ENCODE data around the gene CCDC137.

The CCDC137 gene

GRCh38 chr17:81713004-81713555 lies 46.5 kb downstream of the CCDC137 start:
- Histone ChIP-seq H3K27ac (ENCODE audit: extremely low read depth, low read depth, low read length) (peak overlapping the region; percentile 87), H3K4me3 (ENCODE audit: low read depth, low read length) (peak overlapping the region; percentile 73), H3K4me1 (ENCODE audit: control insufficient read depth, insufficient read depth, low read length) (peaks cover 9% of the 10 kb centered on the region; the same call in 1 of the 2 replicates), H3K36me3 (ENCODE audit: control insufficient read depth in 2 of 2, insufficient read depth in 1 of 2, low read length in 2 of 2) (peaks cover 3 to 57% of the 10 kb centered on the region in 2 experiments; a peak in 2 of 3 replicates), H3K9me3 (ENCODE audit: control insufficient read depth, insufficient read depth, low read depth, low read length) (no peaks in the 10 kb centered on the region)
- CTCF ChIA-PET, result interaction anchor here (0.7 to 2.6 kb wide), 5 partner anchors 13 to 385 kb away, joined by 3 to 13 read pairs (median 5); partner anchors contain the start of gene FASN
- POLR2A ChIA-PET, result interaction anchor here (0.7 to 6.4 kb wide), 7 partner anchors 10 to 317 kb away, joined by 3 to 55 read pairs (median 4); partner anchors contain the start of genes ARL16, HGS and MRPL12
- 0 out of 2 replicates have a peak, but pooled peaks have one; percentile 11 for TF ChIP-seq ZBTB10 (tag by site-specific recombination; IDR thresholded peaks at IDR 0.05)
- TF ChIP-seq KLF8 (tag by site-specific recombination; IDR thresholded peaks at IDR 0.05), result 0 out of 2 replicates have a peak, but pooled peaks have one; percentile 8
- no peak for TF ChIP-seq ZNF843 (tag by site-specific recombination; IDR thresholded peaks at IDR 0.05)
- peak; percentile 48; the same call in 1 of the 2 replicates for TF ChIP-seq ZFHX2 (tag by site-specific recombination; conservative IDR thresholded peaks at IDR 0.05)
- TF ChIP-seq, protein P1, sequence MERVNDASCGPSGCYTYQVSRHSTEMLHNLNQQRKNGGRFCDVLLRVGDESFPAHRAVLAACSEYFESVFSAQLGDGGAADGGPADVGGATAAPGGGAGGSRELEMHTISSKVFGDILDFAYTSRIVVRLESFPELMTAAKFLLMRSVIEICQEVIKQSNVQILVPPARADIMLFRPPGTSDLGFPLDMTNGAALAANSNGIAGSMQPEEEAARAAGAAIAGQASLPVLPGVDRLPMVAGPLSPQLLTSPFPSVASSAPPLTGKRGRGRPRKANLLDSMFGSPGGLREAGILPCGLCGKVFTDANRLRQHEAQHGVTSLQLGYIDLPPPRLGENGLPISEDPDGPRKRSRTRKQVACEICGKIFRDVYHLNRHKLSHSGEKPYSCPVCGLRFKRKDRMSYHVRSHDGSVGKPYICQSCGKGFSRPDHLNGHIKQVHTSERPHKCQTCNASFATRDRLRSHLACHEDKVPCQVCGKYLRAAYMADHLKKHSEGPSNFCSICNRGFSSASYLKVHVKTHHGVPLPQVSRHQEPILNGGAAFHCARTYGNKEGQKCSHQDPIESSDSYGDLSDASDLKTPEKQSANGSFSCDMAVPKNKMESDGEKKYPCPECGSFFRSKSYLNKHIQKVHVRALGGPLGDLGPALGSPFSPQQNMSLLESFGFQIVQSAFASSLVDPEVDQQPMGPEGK (tag by site-specific recombination; IDR thresholded peaks at IDR 0.05), result 0 out of 2 replicates have a peak, but pooled peaks have one; percentile 51
- 0 out of 2 replicates have a peak, but pooled peaks have one; percentile 62 for TF ChIP-seq ZNF335 (tag by site-specific recombination; conservative IDR thresholded peaks at IDR 0.05)
- no peak for TF ChIP-seq ZNF48 (tag by site-specific recombination; IDR thresholded peaks at IDR 0.05)
- TF ChIP-seq ZIC2 (tag by site-specific recombination; IDR thresholded peaks at IDR 0.05), result no peak
- 0 out of 2 replicates have a peak, but pooled peaks have one; percentile 18 for TF ChIP-seq ZEB2 (tag by site-specific recombination; IDR thresholded peaks at IDR 0.05)
- TF ChIP-seq MYNN (tag by site-specific recombination; IDR thresholded peaks at IDR 0.05; ENCODE audit: borderline replicate concordance), result peak; percentile 93

- Histone ChIP-seq H3K4me3 (ENCODE audit: low read depth, low read length) (peak overlapping the region; percentile 73), H3K4me1 (ENCODE audit: control insufficient read depth, insufficient read depth, low read length) (peaks cover 9% of the 10 kb centered on the region; the same call in 1 of the 2 replicates), H3K9me3 (ENCODE audit: control insufficient read depth, insufficient read depth, low read depth, low read length) (no peaks in the 10 kb centered on the region), H3K36me3 (ENCODE audit: control insufficient read depth in 2 of 2, insufficient read depth in 1 of 2, low read length in 2 of 2) (peaks cover 9 to 55% of the 10 kb centered on the region in 2 experiments; a peak in 2 of 3 replicates), H3K27ac (ENCODE audit: extremely low read depth, low read depth, low read length) (peak overlapping the region; percentile 87)
- POLR2A ChIA-PET, result interaction anchor here (0.6 to 6.4 kb wide), 7 partner anchors 9 to 316 kb away, joined by 3 to 55 read pairs (median 4); partner anchors contain the start of genes ARL16, HGS and MRPL12
- TF ChIP-seq GLIS2 (tag by site-specific recombination; IDR thresholded peaks at IDR 0.05), result peak; percentile 45; the same call in 1 of the 2 replicates
- 0 out of 2 replicates have a peak, but pooled peaks have one; percentile 14 for TF ChIP-seq ZBTB8A (tag by site-specific recombination; IDR thresholded peaks at IDR 0.05)
- peak; percentile 72 for TF ChIP-seq SP2 (tag by site-specific recombination; IDR thresholded peaks at IDR 0.05)
- TF ChIP-seq SP3 (tag by site-specific recombination; IDR thresholded peaks at IDR 0.05), result peak; percentile 51
- TF ChIP-seq ZNF488 (tag by site-specific recombination; IDR thresholded peaks at IDR 0.05), result no peak
- 0 out of 2 replicates have a peak, but pooled peaks have one; percentile 18 for TF ChIP-seq SP7 (tag by site-specific recombination; IDR thresholded peaks at IDR 0.05)
- TF ChIP-seq, protein P2, sequence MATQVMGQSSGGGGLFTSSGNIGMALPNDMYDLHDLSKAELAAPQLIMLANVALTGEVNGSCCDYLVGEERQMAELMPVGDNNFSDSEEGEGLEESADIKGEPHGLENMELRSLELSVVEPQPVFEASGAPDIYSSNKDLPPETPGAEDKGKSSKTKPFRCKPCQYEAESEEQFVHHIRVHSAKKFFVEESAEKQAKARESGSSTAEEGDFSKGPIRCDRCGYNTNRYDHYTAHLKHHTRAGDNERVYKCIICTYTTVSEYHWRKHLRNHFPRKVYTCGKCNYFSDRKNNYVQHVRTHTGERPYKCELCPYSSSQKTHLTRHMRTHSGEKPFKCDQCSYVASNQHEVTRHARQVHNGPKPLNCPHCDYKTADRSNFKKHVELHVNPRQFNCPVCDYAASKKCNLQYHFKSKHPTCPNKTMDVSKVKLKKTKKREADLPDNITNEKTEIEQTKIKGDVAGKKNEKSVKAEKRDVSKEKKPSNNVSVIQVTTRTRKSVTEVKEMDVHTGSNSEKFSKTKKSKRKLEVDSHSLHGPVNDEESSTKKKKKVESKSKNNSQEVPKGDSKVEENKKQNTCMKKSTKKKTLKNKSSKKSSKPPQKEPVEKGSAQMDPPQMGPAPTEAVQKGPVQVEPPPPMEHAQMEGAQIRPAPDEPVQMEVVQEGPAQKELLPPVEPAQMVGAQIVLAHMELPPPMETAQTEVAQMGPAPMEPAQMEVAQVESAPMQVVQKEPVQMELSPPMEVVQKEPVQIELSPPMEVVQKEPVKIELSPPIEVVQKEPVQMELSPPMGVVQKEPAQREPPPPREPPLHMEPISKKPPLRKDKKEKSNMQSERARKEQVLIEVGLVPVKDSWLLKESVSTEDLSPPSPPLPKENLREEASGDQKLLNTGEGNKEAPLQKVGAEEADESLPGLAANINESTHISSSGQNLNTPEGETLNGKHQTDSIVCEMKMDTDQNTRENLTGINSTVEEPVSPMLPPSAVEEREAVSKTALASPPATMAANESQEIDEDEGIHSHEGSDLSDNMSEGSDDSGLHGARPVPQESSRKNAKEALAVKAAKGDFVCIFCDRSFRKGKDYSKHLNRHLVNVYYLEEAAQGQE (tag by site-specific recombination; IDR thresholded peaks at IDR 0.05), result no peak
- peak; percentile 48 for TF ChIP-seq HIC1 (tag by site-specific recombination; IDR thresholded peaks at IDR 0.05)
- 0 out of 2 replicates have a peak, but pooled peaks have one; percentile 15 for TF ChIP-seq ZNF600 (tag by site-specific recombination; IDR thresholded peaks at IDR 0.05)
- CTCF ChIA-PET, result interaction anchor here (0.7 to 2.6 kb wide), 5 partner anchors 12 to 385 kb away, joined by 3 to 13 read pairs (median 5); partner anchors contain the start of gene FASN
These were observed 47.2 kb downstream of the CCDC137 start for GRCh38 chr17:81713556-81714411.

Data from HEK293 (cell line).